Stimulated activated CD4-positive, alpha-beta T cell treated with anti-CD3 and anti-CD28 coated beads, Interleukin-12 subunit alpha, Interleukin-12 subunit beta, amount 100 ng/mL, for 4 hours (primary cell): ENCODE results near the gene TBC1D2B.

ENCODE experiments used
- DNase-seq: peaks from one replicate; pipeline ENCODE4 v3.0.0-alpha.2; 2020

Gene TBC1D2B

GRCh38 chr15:78071383-78071782 lies 6.1 kb downstream of the TBC1D2B start:
- no peak for DNase-seq

DNA sequence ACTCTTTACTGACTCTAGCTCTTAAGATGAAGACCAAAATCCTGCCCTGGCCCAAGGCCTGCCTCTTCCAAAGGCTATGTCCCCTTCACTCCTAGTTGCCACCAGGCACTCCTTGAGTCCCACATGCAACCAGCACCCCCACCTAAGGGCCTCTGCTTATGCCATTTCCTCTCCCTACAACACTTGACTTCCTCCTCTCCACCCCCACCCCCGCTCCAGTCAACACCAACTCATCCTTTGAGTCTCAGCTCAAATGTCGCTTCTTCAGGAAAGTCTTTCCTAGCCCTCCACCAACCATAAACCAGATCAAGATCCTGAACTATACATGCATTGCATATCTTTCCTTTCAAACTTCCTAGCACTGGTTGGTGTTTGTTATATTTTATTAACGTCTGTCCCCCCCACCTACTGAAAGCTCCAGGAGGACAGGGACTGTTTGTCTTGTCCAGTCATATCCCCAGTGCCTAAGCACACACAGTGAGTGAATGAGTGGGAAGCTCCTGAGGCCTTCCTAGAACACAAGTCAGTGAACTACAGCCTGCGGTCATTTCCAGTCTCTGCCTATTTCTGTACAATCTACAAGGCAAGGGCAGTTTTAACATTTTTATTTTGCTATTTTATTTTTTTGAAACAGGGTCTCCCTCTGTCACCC lies 7.3 kb downstream of the TBC1D2B start:
- DNase-seq = no peak

DNA sequence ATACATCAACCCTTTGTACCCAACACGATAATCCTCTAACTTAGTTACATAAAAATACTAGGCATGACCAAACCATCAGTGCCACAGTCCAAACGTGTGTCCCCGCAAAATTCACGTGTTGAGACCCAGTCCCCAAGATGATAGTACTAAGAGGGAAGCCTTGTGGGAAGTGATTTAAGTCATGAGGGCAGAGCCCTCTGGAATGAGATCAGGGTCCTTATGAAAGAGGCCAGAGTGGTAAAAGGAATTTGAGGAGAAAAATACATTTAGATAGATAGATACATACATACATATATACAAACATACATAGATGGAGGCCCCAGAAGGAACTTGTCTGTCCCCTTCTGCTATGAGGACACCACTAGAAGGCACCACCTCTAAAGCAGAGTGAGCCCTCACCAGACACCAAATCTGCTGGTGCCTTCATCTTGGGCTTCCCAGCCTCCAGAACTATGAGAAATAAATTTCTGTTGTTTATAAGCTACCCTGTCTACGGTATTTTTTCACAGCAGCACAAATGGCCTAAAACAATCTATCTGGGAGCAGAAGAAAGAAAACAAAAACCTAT lies 8.0 kb downstream of the TBC1D2B start:
- DNase-seq = no peak

DNA sequence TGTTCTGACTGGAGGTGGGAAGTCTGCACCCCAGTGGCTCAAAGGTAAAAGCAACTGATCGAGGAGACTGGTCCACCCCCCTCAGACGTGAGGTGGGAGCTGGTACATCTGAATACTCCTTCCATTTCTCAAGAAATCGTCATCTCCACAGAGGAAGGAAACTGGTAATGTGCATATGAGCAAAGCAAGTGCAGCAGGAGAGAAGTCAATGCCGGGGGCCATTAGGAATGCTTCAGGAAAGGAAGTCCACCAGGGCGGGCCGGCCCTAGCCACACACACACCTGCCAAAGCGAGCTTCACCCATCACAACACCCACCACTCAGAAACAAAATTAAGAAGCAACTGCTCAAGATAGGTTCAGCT lies 8.5 kb downstream of the TBC1D2B start:
- no peak for DNase-seq

- DNase-seq = no peak
Measured at GRCh38 chr15:78067328-78068228, 9.9 kb downstream of the TBC1D2B start.

DNA sequence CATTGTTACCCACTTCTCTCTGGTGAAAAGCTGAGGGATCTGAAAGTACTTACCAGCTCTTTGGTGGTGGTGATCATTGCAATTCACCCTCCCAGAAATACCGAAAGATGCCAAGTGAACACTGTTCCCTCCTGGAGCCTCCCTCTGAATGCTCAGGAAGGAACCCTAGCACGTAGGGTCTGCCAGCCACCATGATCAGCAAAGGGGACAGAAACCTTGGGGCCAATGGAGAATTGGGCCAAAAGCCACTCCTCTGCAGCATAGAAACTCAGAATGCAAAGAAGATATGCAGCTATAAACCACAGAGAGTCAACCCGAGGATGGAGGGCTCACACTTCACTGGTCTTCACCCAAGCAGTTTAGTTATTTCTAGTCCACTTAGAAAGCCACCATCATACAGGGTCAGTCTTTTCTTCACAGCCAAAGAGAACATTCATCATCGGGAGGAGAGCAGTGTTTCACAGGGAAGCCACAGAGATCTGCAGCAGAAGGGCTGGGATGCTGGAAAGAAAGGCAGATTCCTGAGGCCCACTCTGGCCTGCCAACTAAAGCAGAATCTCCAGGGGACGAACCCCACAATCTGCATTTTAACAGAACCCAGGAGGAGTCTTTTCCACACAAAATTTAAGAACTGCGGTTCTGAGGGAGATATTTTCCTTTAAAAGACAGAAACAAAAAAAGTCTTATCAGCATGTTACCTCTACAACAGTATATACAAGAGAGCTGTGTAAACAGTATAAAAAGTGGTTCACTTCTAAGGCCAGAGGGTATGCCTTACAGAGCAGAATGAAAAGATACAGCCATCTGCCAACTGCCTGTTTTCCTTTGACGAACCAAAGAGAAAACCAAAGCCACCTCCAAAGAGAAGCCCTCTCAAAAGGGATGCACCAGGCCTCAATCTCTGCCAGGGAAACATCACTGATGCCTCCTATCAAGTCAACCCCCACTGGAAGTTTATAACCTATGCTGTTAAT lies 11.3 kb downstream of the TBC1D2B start:
- no peak for DNase-seq

GRCh38 chr15:78065284-78065872 lies 12.1 kb downstream of the TBC1D2B start:
- DNase-seq = no peak

- no peak for DNase-seq
Measured at GRCh38 chr15:78064544-78064943, 13.0 kb downstream of the TBC1D2B start.

GRCh38 chr15:78063970-78064385 lies 13.5 kb downstream of the TBC1D2B start:
- no peak for DNase-seq

GRCh38 chr15:78063217-78063616 lies 14.3 kb downstream of the TBC1D2B start:
- DNase-seq = no peak

DNA sequence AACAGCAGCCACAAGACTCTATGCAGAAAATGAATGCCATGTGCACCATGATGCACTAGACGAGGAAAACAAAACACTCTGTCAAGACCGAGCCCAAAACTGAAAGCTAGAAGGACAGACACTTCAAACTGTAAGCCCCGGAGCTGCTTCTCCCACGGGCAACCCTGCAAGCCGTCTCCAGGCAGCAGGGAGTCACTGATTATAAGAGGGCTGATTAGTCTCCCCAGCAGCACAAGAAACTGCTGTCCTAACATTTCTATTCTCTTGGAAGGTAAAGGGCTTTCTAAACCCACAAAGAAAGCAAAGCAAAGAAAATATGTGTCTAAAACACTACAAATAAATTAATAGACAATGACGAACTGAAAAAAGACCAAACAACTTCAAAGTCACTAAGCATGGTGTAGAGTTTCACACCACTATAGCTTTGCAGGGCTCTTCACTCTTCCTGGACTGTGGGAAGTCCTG lies 15.5 kb downstream of the TBC1D2B start:
- DNase-seq = peak; percentile 40

GRCh38 chr15:78060232-78060631 lies 17.3 kb downstream of the TBC1D2B start:
- DNase-seq = no peak

DNA sequence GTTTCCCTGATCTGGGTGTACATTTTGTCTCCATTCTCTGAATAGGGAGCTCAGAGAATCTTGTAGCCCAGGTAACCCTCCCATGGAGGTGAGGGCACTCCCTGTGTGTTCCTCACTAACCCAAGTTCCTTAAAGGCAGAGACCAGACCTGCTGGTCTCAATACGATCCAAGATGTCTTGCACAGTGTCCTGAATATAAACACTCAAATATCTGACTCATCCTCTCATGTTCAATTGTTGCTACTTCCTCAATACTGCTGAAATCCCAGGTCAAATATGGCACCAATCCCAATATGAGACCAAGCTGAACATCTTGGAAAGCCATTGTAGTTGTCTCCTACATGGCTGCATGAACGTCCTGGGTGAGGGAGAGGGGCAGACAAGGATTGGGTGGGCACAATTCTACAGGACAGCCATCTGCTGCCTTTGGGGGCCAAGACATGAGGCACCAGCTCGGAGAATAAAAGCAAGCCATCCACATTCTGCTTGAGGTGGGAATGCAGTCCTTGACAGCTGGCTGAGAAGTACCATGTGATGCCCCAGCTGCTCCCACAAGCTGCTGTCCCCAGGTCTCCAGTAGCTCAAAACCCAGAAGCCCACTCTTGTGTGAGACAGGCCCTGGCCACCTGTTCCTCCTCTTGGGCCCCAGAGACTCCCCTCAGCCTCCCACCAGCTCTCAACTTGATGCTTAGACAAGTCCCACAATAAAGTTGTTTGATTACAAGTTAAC lies 18.2 kb downstream of the TBC1D2B start:
- DNase-seq = no peak

DNA sequence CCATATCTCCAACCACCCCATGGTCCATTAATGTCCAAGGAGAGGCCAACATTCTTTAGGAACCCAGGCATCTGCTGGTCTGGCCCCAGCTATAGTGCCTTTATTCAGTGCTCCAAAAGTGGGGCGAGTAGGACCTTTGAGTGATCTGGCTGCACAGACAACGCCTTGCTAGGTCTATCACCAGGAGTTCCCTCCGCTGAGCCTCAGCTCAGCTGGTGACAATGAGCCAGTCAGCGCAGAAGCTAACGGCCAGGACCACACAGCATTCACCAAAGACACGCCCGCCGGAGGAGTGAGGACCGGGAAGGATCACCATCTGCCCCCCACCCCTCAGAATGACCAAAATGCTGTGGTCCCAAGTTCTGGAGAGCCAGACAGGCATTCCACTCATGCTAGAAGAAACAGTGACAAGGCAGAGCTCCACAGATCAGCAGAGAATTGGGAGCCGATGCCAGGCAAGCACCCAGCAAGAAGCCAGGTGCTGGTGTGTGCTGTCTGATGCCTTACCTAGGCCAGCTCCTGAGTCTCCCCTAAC lies 19.0 kb downstream of the TBC1D2B start:
- DNase-seq = no peak

GRCh38 chr15:78057803-78058202 lies 19.7 kb downstream of the TBC1D2B start:
- DNase-seq = no peak

DNA sequence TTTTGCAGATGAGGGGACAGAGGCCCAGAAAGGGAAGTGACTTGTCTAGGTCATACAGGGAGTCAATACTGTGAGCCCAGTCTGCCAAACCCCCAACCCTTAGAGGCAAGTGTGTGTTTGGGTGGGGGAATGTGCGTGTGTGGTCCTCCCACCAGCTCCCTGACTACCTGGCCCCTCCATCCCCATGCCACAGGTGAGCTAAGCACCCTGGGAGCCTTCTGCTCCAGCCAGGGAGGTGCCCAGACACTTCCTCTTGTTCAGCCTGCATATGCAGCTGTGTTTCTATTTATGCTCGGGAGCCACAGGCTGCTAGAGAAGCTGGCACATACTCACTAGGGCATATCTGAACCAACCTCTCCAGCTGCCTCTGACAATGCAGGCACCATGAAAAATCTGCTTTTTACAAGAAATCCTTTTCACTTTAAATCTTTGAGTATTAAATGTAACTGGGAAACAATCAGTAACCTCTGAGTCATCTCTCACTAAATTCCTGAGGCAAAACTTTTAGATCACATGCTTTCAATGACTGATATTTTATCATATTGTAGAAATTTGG lies 20.7 kb downstream of the TBC1D2B start:
- no peak for DNase-seq

- DNase-seq = no peak
Measured at GRCh38 chr15:78055919-78056713, 21.4 kb downstream of the TBC1D2B start.

- DNase-seq = no peak
Measured at GRCh38 chr15:78054966-78055365, 22.5 kb downstream of the TBC1D2B start.

GRCh38 chr15:78054518-78054917 lies 23.0 kb downstream of the TBC1D2B start:
- no peak for DNase-seq

DNA sequence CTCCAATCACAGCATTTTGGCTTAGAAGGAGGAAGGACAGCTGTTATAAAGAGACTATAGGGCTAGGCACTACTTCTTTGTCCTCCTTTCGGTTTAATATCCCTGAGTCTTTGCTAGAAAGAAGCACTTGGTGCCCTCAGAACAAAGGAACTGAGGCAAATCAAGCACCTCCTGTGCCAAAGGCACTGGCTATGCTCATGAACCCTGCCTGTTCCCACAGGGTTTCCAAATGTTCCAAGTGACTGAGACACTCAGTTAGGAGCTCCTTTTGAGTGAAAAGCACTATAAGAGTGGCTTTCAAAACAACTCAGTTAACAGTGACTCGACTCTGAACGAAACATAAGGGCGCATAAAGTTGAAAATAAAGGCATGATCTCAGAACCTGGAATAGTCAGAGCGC lies 25.0 kb downstream of the TBC1D2B start:
- no peak for DNase-seq
